NOMO-1 treated with DMSO at 0.1 percent for 48 hours (cell line): ENCODE data around the gene JARID2.
A peak's percentile ranks its signal among the peaks of the same experiment; 100 is the strongest.

Source experiments
- DNase-seq: peaks from one replicate; lab custom pipeline; 2025; ENCODE audit not compliant: unreplicated experiment; lab: John Stamatoyannopoulos, UW

The JARID2 gene

GRCh38 chr6:15533379-15534026, 287.6 kb downstream of the JARID2 start:
- DNase-seq, result no peak

DNA sequence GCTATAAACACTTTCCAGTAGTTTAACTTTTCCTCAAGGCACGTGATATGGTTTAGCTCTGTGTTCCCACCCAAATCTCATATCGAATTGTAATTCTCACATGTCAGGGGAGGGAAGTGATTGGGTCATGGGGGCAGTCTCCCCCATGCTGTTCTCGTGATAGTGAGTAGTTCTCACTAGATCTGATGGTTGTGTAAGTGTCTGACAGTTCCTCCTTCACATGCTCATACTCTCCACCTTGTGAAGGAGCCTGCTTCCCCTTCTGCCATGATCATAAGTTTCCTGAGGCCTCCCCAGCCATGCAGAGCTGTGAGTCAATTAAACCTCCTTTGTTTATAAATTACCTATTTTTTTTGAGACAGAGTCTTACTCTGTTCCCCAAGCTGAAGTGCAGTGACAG, 289.1 kb downstream of the JARID2 start:
- peak; percentile 89 for DNase-seq

DNA sequence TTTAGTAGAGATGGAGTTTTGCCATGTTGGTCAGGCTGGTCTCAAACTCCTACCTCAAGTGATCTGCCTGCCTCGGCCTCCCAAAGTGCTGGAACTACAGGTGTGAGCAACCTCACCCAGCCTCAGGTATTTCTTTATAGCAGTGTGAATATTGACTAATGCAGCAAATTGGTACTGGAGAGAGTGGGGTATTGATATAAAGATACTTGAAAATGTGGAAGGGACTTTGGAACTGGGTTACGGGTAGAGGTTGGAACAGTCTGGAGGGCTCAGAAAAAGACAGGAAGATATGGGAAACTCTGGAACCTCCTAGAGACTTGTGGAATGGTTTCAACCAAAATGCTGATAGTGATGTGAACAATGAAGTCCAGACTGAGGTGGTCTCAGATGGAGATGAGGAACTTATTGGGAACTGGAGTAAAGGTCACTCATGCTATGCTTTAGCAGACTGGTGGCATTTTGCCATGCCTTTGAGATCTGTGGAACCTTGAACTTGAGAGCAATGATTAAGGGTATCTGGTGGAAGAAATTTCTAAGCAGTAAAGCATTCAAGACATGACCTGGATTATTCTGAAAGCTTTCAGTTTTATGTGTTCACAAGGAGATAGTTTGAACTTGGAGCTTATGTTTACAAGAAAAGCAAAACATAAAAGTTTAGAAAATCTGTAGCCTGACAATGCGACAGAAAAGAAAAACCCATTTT, 289.8 kb downstream of the JARID2 start:
- no peak for DNase-seq

DNA sequence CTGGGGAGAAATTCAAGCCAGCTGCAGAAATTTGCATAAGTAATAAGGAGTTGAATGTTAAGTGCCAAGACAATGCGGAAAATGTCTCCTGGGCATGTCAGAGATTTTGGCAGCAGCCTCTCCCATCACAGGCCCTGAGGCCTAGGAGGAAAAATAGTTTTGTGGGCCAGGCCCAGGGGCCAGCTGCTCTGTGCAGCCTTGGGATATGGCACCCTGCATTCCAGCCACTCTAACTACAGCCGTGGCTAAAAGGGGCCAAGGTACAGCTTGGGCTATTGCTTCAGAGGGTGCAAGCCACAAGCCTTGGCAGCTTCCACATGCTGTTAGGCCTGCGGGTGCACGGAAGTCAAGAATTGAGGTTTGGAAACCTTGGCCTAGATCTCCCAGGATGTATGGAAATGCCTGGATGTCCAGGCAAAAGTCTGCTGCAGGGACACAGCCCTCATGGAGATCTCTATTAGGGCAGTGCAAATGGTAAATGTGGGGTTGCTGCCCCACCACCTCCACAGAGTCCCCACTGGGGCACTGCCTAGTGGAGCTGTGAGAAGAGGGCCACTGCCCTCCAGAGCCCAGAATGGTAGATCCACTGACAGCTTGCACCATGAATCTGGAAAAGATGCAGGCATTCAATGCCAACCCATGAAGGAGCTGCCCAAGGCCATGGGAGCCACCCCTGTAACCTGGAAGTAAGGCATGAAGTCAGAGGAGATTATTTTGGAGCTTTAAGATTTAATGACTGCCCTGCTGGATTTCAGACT, 290.5 kb downstream of the JARID2 start:
- DNase-seq, result no peak

GRCh38 chr6:15538106-15538505, 292.2 kb downstream of the JARID2 start:
- no peak for DNase-seq

GRCh38 chr6:15538766-15539495, 293.1 kb downstream of the JARID2 start:
- no peak for DNase-seq

DNA sequence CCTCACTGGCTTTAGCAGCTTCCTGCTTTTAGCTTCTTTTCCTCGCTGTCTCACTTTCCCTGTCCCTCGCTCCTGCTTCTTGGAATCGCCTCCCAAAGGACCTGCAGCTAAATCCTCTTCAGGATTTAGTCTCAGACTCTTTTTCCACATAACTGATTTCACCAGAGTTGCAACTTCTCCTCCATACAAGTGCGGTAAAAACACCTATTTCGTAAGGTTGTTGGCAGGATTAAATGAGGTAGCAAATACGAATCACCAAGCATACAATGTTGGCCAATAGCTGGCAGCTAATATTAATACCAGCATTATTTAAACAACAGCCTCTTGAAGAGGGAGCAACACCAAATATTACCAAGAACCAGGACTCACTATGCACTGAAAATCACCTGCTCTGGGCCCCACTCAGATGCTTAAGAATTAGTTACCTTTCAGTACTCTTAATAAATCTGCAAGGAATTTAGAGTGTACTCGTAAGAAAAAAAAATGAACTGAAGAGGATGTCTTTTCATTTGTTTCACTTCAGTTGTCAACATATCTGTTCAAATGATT, 293.9 kb downstream of the JARID2 start:
- DNase-seq, result no peak

GRCh38 chr6:15543332-15543917, 297.6 kb downstream of the JARID2 start:
- DNase-seq, result peak; percentile 34

DNA sequence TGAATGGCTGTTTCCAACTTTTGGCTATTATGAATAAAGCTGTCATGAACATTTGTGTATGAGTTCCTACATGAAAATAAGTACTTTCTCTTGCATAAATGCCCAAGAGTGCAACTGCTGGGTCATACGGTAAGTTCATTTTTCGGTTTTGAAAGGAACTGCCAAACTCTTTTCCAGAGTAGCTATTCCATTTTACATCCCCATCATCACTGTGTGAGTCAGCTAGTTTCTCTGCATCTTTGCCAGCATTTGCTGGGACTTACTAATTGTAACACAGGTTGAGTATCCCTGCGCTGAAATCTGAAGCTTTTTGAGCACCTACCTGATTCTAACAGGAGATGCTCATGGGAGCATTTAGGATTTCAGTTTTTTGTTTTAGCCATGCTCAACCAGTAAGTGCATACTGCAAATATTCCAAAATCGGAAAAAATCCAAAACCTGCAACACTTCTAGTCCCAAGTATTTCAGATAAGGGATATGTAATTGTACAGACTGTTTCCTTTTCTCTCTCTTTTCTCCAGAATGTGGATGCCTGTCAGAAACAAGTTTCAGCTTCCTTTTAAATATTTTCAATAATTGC, 298.5 kb downstream of the JARID2 start:
- DNase-seq, result no peak

- no peak for DNase-seq
These were observed 300.7 kb downstream of the JARID2 start for GRCh38 chr6:15546591-15546990.

- no peak for DNase-seq
These were observed 301.5 kb downstream of the JARID2 start for GRCh38 chr6:15547400-15547799.

- no peak for DNase-seq
These were observed 303.5 kb downstream of the JARID2 start for GRCh38 chr6:15549371-15549770.

GRCh38 chr6:15550546-15551123, 304.8 kb downstream of the JARID2 start:
- DNase-seq, result no peak

GRCh38 chr6:15551262-15551661, 305.4 kb downstream of the JARID2 start:
- DNase-seq, result no peak

- DNase-seq, result no peak
These were observed 305.9 kb downstream of the JARID2 start for GRCh38 chr6:15551798-15552197.

DNA sequence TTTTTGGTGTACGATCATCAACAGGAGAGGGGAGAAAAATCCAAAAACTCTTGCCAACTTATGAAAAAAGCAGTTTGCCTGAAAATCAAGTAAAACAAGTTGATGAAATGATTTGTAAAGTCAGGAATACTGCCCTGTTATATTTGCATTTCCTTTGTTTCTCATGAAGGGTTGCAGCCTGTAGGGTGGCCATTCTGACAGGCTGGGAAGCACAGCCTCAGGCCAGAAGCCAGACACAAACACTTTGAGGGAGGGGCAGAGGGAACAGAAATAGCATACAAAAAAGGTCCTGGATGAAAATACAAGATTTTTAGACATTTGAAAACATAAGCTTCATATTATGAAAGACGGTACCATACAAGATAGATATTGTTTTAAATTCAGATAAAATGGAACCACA, 307.2 kb downstream of the JARID2 start:
- no peak for DNase-seq

DNA sequence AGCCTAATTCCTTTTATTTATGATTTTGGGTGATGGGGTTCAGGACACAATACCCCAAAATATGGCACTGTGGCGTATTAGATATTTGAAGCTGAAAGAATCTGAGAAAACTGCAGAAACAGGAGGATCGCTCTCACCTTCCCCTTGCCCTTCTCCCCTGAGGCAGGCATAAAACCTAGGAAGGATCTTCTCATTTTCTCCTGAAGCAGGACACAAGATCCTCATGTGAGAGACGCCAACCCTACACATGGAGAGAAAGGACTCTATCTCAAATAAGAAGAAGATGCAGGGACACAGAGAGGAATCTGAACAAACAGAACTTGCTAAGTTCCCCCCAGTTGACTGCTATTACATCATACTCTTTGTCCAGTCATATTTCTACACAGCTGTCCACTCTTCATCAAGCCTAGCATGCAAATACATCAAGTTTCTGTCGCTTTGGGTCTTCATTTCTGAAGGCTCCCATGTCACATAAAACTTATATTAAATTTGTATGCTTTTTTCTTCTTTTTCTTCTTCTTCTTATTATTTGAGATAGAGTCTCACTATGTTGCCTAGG, 307.9 kb downstream of the JARID2 start:
- no peak for DNase-seq

DNA sequence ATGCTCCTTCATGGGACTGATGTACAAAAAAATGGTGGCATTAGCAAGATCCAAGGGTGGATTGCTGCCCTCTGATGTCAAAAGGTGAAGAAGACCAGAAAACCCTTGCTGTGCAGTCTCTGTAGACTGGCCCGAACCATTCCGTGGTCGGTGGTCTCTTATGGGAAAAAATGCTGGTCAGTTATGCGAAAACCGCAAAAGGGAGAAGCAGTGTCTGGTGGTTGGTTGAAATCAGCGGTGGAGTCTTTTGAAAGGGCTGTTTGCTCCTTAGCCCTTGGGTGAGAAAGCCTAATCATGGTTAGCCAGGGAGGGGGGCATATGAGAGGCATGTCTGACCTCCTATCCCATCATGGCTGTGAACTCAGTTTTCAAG, 308.8 kb downstream of the JARID2 start:
- no peak for DNase-seq

GRCh38 chr6:15555101-15556038, 309.5 kb downstream of the JARID2 start:
- DNase-seq, result no peak
